ENCODE results near the gene AGAP1.

AGAP1 gene

GRCh38 chr2:235701206-235701981, 207.6 kb downstream of the AGAP1 start:
- in situ Hi-C loops (cut with HindIII; ENCODE audit: low sequenced_read_pairs) = loop anchor here (25.0 kb wide), 1 partner anchor 564 kb away; no protein-coding TSS in a partner anchor

DNA sequence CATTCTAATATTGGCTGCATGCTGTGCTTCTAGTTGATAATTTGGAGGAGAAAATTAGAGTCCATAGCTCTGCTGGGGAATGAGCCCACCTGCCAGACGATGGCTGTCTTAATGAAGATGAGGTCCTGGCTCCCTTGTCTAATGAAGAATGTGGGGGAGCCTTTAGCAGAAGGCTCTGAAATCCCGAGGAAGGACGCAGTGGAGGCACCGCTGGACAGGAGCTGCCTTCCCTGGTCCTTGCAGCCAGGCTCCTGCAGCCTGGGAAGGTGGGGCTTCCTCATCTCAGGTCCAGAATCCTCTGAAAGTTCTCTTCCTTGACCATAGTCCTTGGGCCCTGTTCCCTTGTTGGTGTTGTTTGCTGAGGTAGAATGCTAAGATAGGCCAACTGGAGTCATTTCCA, 208.3 kb downstream of the AGAP1 start:
- in situ Hi-C loops (cut with HindIII; ENCODE audit: low sequenced_read_pairs) = loop anchor here (25.0 kb wide), 1 partner anchor 565 kb away; no protein-coding TSS in a partner anchor

DNA sequence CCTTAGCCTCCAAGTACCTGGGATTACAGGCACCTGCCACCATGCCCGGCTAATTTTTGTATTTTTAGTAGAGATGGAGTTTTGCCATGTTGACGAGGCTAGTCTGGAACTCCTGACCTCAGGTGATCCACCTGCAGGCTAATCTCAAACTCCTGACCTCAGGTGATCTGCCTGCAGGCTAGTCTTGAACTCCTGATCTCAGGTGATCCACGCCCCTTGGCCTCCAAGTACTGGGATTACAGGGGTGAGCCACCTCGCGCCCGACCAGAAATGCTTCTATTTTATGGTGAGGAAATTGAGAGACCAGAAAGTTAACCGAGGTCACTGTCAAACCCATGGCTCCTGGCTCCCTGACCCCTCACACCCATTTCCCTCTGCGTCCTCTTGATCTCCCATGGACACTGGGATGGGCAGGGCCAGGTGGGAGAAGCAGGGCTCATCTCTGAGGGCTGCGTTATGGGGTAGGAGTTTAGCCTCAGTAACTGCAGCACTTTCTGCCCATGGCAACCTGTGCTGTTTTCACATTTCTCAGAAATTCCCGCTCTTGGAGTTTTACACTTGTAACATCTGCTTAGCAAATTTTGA, 210.0 kb downstream of the AGAP1 start:
- in situ Hi-C loops (cut with HindIII; ENCODE audit: low sequenced_read_pairs) = loop anchor here (25.0 kb wide), 1 partner anchor 567 kb away; no protein-coding TSS in a partner anchor

GRCh38 chr2:235705296-235705695, 211.5 kb downstream of the AGAP1 start:
- in situ Hi-C loops (cut with HindIII; ENCODE audit: low sequenced_read_pairs) = loop anchor here (25.0 kb wide), 1 partner anchor 568 kb away; no protein-coding TSS in a partner anchor

GRCh38 chr2:235706506-235706905, 212.7 kb downstream of the AGAP1 start:
- in situ Hi-C loops (cut with HindIII; ENCODE audit: low sequenced_read_pairs) = loop anchor here (25.0 kb wide), 1 partner anchor 569 kb away; no protein-coding TSS in a partner anchor

DNA sequence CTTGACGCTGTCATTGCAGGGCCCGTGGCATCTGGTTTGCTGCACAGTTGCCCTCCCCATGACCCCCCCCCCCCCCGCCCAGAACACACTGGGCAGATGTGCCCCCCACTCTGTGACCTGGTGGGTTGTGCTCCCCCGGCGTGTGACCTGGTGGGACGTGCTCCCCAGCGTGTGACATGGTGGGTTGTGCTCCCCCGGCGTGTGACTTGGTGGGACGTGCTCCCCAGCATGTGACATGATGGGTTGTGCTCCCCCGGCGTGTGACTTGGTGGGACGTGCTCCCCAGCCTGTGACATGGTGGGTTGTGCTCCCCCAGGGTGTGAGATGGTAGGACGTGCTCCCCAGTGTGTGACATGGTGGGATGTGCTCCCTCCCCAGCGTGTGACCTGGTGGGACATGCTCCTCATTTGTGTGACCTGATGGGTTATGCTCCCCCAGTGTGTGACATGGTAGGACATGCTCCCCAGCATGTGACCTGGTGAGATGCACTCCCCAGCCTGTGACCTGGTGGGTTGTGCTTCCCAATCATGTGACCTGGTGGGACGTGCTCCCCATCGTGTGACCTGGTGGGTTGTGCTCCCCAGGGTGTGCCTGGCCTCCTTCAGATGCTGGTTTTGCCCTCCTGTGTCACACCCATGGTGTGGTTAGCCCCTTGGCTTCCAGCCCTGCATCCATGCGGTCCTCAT, 213.7 kb downstream of the AGAP1 start:
- in situ Hi-C loops (cut with HindIII; ENCODE audit: low sequenced_read_pairs) = loop anchor here (25.0 kb wide), 1 partner anchor 570 kb away; no protein-coding TSS in a partner anchor

DNA sequence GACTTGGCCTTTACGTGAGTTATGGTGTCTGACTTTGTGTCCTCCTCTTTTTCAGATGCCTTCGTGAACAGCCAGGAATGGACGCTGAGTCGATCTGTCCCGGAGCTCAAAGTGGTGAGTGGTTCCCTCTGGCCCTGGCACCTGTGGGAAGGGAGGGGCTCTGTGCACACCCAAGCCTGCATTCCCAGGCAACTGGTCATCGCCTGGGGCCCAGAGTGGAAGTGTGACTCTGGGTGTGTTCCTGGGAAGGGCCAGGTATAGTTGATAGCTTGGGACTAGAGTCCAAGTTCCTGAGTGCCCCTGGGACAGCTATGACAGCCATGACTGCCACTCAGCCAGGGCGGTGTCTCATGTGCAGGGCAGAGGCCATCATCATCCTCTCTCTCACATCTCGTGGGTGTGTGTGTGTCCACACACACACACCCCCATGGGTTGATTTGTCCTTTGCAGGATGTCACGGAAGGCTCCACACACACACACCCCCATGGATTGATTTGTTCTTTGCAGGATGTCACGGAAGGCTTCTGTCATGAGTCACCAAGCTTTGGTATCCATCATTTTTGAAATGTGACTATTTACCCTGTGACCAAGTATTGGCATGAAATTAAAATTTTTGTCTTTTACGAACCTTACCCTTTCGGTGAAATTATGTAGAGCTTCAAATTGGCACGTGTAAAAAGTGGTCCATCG, 215.4 kb downstream of the AGAP1 start:
- in situ Hi-C loops (cut with HindIII; ENCODE audit: low sequenced_read_pairs) = loop anchor here (25.0 kb wide), 1 partner anchor 572 kb away; no protein-coding TSS in a partner anchor

GRCh38 chr2:235709969-235710879, 216.4 kb downstream of the AGAP1 start:
- in situ Hi-C loops (cut with HindIII; ENCODE audit: low sequenced_read_pairs) = loop anchor here (25.0 kb wide), 1 partner anchor 573 kb away; no protein-coding TSS in a partner anchor

- in situ Hi-C loops (cut with HindIII; ENCODE audit: low sequenced_read_pairs) = loop anchor here (25.0 kb wide), 1 partner anchor 574 kb away; no protein-coding TSS in a partner anchor
Observed at GRCh38 chr2:235710933-235711332, 217.1 kb downstream of the AGAP1 start.

GRCh38 chr2:235711527-235711926, 217.7 kb downstream of the AGAP1 start:
- in situ Hi-C loops (cut with HindIII; ENCODE audit: low sequenced_read_pairs) = loop anchor here (25.0 kb wide), 1 partner anchor 574 kb away; no protein-coding TSS in a partner anchor

DNA sequence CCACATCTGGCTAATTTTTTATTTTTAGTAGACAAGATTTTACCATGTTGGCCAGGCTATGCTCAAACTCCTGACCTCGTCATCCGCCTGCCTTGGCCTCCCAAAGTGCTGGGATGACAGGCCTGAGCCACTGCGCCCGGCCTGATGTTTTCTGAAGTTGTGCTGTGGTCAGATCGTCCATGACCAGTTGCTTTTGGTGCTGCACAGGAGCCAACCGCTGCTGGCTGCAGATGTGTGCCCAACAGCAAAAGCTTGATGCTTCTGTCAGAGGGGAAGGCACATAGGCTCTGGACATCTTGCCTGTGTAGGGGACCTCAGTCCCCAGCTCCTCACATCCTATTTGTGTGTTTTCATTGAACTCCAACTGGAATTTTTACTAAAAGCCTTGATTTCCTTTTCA, 218.3 kb downstream of the AGAP1 start:
- in situ Hi-C loops (cut with HindIII; ENCODE audit: low sequenced_read_pairs) = loop anchor here (25.0 kb wide), 1 partner anchor 575 kb away; no protein-coding TSS in a partner anchor

- in situ Hi-C loops (cut with HindIII; ENCODE audit: low sequenced_read_pairs) = loop anchor here (25.0 kb wide), 1 partner anchor 576 kb away; no protein-coding TSS in a partner anchor
Observed at GRCh38 chr2:235713189-235713588, 219.3 kb downstream of the AGAP1 start.

DNA sequence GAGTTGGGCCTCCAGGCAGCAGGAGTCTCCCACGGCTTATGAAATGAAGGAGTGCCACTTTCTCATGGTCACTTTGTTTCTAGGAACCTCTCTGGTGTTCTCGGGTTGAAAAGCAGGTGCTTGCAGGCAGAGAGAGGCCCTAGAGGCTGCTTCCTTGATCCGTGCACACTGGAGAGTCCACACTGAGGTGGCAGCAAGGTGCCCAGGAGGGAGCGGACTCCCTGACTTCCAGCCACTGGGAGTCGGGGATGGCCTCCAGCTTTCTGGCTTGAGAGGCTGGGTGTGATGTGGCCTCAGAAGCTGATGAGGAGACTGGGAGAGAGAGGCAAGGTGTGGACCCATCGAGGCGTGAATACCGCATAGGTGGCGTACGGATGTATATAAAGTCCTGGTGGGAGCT, 221.8 kb downstream of the AGAP1 start:
- in situ Hi-C loops (cut with HindIII; ENCODE audit: low sequenced_read_pairs) = loop anchor here (25.0 kb wide), 1 partner anchor 578 kb away; no protein-coding TSS in a partner anchor

GRCh38 chr2:235716875-235717496, 223.1 kb downstream of the AGAP1 start:
- in situ Hi-C loops (cut with HindIII; ENCODE audit: low sequenced_read_pairs) = loop anchor here (25.0 kb wide), 1 partner anchor 580 kb away; no protein-coding TSS in a partner anchor

- in situ Hi-C loops (cut with HindIII; ENCODE audit: low sequenced_read_pairs) = loop anchor here (25.0 kb wide), 1 partner anchor 582 kb away; no protein-coding TSS in a partner anchor
Observed at GRCh38 chr2:235719146-235719942, 225.5 kb downstream of the AGAP1 start.

DNA sequence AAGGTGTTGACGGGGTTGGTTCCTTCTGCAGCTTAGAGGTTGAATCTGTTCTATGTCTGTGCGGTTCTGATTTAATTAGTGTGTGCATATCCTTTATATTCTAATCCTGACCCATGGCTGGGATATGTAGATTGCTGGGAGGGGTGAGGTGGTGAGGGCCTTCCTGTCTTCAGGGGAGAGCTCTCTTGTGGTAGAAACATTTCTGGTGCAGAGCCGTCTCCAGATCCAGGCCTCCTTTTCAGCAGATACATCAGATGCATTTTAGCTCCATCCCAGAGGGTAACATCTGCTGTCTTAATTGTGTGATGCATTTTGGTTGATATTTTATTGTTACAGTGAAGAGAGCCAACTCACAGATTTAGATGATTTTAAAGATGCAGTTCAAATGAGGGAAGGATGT, 227.8 kb downstream of the AGAP1 start:
- in situ Hi-C loops (cut with HindIII; ENCODE audit: low sequenced_read_pairs) = loop anchor here (25.0 kb wide), 1 partner anchor 584 kb away; no protein-coding TSS in a partner anchor

GRCh38 chr2:235722869-235723268, 229.0 kb downstream of the AGAP1 start:
- in situ Hi-C loops (cut with HindIII; ENCODE audit: low sequenced_read_pairs) = loop anchor here (25.0 kb wide), 1 partner anchor 586 kb away; no protein-coding TSS in a partner anchor

- in situ Hi-C loops (cut with HindIII; ENCODE audit: low sequenced_read_pairs) = loop anchor here (25.0 kb wide), 1 partner anchor 586 kb away; no protein-coding TSS in a partner anchor
Observed at GRCh38 chr2:235723371-235723770, 229.5 kb downstream of the AGAP1 start.

Measured in DLD1 (cell line).